Muscle layer of duodenum (tissue), 2 donors: ENCODE data around the gene ACTN3.
"Not testable (repeated sequence)": the region's sequence is repeated elsewhere in the genome, so short reads cannot be mapped to it uniquely, and the experiment has no call there.

ENCODE experiments used
- H3K27ac ChIP-seq: one replicate; pipeline ENCODE4 v1.7.0; 2013; ENCODE audit warnings: mild to moderate bottlenecking, low read length
- H3K27me3 ChIP-seq: one replicate; pipeline ENCODE4 v1.7.0; 2013; ENCODE audit warnings: low read depth, mild to moderate bottlenecking, control low read depth, low read length
- H3K36me3 ChIP-seq, 2 donors: one replicate each; pipeline ENCODE4 v1.7.0; 2013; ENCODE audit warnings: low read length in 2 of 2, control low read depth in 1 of 2, mild to moderate bottlenecking in 1 of 2; ENCODE audit not compliant: insufficient read depth in 2 of 2, control insufficient read depth in 1 of 2
- H3K4me1 ChIP-seq, 2 donors: one replicate each; pipeline ENCODE4 v1.7.0; 2013; ENCODE audit warnings: low read length in 2 of 2, mild to moderate bottlenecking in 2 of 2, control low read depth in 1 of 2, moderate library complexity in 1 of 2; ENCODE audit not compliant: insufficient read depth in 2 of 2, control insufficient read depth in 1 of 2
- H3K4me3 ChIP-seq, 2 donors: one replicate each; pipeline ENCODE4 v1.7.0; 2013; ENCODE audit warnings: low read length in 2 of 2, low read depth in 1 of 2, mild to moderate bottlenecking in 1 of 2
- H3K9me3 ChIP-seq, 2 donors: one replicate each; pipeline ENCODE4 v1.7.0; 2013; ENCODE audit warnings: low read length in 2 of 2, control low read depth in 1 of 2, mild to moderate bottlenecking in 1 of 2; ENCODE audit not compliant: control insufficient read depth in 1 of 2
- donor health status: healthy.

The ACTN3 gene

GRCh38 chr11:66568124-66568916, 21.6 kb downstream of the ACTN3 start, which contains the start of gene CTSF:
CTSF (minus strand) TSS chr11:66568606; CDS start chr11:66568486, 120 bp downstream.
- H3K27me3 ChIP-seq = no peaks in the 10 kb centered on the region
- peaks cover 0 to 26% of the 10 kb centered on the region in 2 donors for H3K36me3 ChIP-seq
- peaks cover 0 to 6% of the 10 kb centered on the region in 2 donors for H3K4me1 ChIP-seq
- peak within 1 kb of the TSS; percentile 46 to 75 for H3K4me3 ChIP-seq
- no peak within 1 kb of the TSS for H3K27ac ChIP-seq
- no peaks in the 10 kb centered on the region for H3K9me3 ChIP-seq

- Histone ChIP-seq H3K27ac (no peak overlapping the region), H3K9me3 (no peaks in the 10 kb centered on the region), H3K4me3 (no peak overlapping the region), H3K36me3 (peaks cover 0 to 20% of the 10 kb centered on the region in 2 donors), H3K4me1 (peaks cover 0 to 6% of the 10 kb centered on the region in 2 donors), H3K27me3 (no peaks in the 10 kb centered on the region)
Observed at GRCh38 chr11:66569076-66569475, 22.4 kb downstream of the ACTN3 start.

DNA sequence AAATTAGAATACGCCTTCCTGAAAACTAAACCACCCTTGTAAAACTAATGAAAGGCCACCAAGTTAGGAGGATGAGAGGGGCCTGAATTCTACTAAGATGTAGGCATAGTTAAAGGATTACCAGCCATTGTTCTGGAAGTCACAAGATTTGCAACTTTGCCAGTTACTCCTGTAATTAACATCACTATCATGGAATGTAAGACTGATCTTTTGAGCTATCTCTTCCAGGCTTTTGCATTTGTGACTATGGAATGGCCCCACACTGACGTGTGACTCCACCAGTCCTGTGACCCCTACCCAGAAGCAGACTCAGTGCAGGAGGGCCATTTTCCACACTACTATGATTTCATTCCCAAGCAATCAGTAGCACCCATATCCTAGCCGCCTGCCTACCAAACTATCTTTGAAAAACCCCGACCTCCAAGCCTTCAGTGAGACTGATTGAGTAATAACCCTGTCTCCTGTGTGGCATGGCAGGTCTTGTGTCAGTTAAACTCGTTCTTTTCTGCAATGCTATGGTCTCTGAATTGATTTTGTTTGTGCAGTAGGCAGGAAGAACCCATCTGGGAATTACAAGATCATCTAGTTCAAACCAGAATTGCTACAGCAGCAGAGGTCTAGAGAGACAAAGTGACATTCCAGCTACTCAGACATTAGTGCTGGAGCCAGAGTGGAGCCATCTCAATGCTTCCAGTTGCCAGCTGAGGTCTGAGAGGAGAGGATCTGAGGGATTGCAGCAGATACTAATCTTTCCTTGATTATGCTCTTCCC, 23.6 kb downstream of the ACTN3 start:
- peaks cover 0 to 9% of the 10 kb centered on the region in 2 donors for H3K36me3 ChIP-seq
- H3K27me3 ChIP-seq = no peaks in the 10 kb centered on the region

GRCh38 chr11:66570850-66571180, 24.1 kb downstream of the ACTN3 start:
- Histone ChIP-seq H3K4me3 (no peak overlapping the region), H3K27ac (no peak overlapping the region), H3K9me3 (no peaks in the 10 kb centered on the region)

More for the DNA sequence above, 23.6 kb downstream of the ACTN3 start:
- Histone ChIP-seq H3K9me3 (no peaks in the 10 kb centered on the region), H3K4me3 (no peak overlapping the region), H3K4me1 (peaks cover 0 to 6% of the 10 kb centered on the region in 2 donors), H3K27ac (no peak overlapping the region)

DNA sequence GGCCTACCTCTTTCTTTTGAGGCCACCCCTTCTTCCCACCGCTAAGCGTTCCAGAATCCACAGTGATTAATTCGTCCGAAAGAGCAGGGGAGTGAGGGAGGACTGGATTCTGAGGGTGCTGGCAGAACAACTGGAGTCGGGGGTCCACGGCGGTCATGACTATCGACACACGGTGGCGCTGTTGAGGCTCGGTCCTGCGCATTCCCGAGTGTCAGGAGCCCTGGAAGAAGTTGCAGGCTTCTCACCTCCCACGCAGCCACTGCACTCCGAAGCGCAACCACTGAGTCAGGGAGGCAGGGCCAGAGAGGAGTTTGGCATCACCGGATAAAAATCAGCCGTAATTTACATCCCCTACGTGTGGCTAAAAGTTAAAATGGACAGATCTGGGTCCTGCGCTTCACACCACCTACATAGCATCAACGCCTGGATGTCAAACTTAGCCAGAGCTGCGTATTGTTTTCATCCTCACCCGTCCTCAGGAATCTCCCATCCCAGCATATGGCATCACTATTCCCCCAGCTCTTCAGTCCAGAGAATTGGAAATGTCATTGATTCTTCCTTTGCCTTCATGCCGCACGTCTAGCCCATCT, 32.4 kb downstream of the ACTN3 start:
- H3K27ac ChIP-seq = no peak overlapping the region
- no peaks in the 10 kb centered on the region for H3K36me3 ChIP-seq
- peaks cover 0 to 8% of the 10 kb centered on the region in 2 donors for H3K4me1 ChIP-seq
- no peaks in the 10 kb centered on the region for H3K9me3 ChIP-seq
- H3K4me3 ChIP-seq = no peak overlapping the region
- H3K27me3 ChIP-seq = no peaks in the 10 kb centered on the region

More at GRCh38 chr11:66570850-66571180, 24.1 kb downstream of the ACTN3 start:
- no peaks in the 10 kb centered on the region for H3K27me3 ChIP-seq
- peaks cover 0 to 6% of the 10 kb centered on the region in 2 donors for H3K4me1 ChIP-seq
- peaks cover 0 to 4% of the 10 kb centered on the region in 2 donors for H3K36me3 ChIP-seq

- Histone ChIP-seq H3K27me3 (no peaks in the 10 kb centered on the region), H3K27ac (no peak overlapping the region), H3K4me3 (no peak overlapping the region), H3K9me3 (no peaks in the 10 kb centered on the region), H3K4me1 (peaks cover 0 to 8% of the 10 kb centered on the region in 2 donors), H3K36me3 (no peaks in the 10 kb centered on the region)
Observed at GRCh38 chr11:66580803-66581202, 34.1 kb downstream of the ACTN3 start.

DNA sequence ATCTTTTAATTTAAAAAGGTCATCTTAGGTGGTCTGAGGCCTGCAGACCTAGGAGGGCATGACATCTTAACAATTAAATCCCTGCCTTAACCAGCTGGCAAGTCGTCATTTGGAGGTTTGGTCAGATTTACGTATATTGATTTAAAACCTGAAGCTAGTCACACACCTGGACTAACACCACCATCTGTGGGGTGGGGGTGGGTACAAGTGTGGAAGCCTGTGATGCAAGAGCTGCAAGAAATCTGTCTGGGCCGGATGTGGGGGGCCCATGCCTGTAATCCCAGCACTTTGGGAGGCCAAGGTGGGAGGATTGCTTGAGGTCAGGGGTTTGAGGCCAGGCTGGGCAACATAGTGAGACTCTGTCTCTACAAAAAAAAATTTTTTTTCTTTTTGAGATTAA, 34.6 kb downstream of the ACTN3 start:
- no peak overlapping the region for H3K4me3 ChIP-seq
- H3K4me1 ChIP-seq = peaks cover 0 to 8% of the 10 kb centered on the region in 2 donors
- H3K9me3 ChIP-seq = no peaks in the 10 kb centered on the region
- no peaks in the 10 kb centered on the region for H3K27me3 ChIP-seq
- H3K36me3 ChIP-seq = no peaks in the 10 kb centered on the region
- no peak overlapping the region for H3K27ac ChIP-seq

GRCh38 chr11:66582565-66583147, 36.0 kb downstream of the ACTN3 start:
- not testable (repeated sequence) for H3K4me1 ChIP-seq, H3K27me3 ChIP-seq, H3K9me3 ChIP-seq, H3K4me3 ChIP-seq, H3K36me3 ChIP-seq, H3K27ac ChIP-seq

- H3K9me3 ChIP-seq, H3K36me3 ChIP-seq, H3K27ac ChIP-seq, H3K4me1 ChIP-seq, H3K4me3 ChIP-seq, H3K27me3 ChIP-seq: not testable (repeated sequence)
Observed at GRCh38 chr11:66585447-66585846, 38.7 kb downstream of the ACTN3 start.

DNA sequence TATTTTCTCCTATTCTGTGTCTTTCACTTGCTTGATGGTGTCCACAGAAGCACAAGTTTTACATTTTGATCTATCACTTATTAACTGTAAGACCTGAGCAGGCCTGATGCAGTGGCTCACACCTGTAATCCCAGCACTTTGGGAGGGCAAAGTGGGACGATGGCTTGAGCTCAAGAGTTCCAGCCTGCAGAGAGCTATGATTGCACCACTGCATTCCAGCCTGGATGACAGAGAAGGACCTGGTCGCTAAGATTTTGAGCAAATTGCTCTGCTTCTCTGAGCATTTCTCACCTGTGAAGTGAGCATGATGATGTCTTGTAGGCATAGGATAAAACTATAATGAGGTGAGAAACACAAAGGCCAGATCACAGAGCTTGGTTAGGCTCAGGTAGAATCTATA, 39.4 kb downstream of the ACTN3 start:
- Histone ChIP-seq H3K27me3 (no peaks in the 10 kb centered on the region), H3K4me1 (no peaks in the 10 kb centered on the region), H3K4me3 (no peak overlapping the region), H3K9me3 (no peaks in the 10 kb centered on the region), H3K36me3 (no peaks in the 10 kb centered on the region), H3K27ac (no peak overlapping the region)

- peaks cover 5 to 14% of the 10 kb centered on the region in 2 donors for H3K4me1 ChIP-seq
Observed at GRCh38 chr11:66589315-66589714, 42.6 kb downstream of the ACTN3 start.

More at GRCh38 chr11:66589315-66589714, 42.6 kb downstream of the ACTN3 start:
- not testable (repeated sequence) for H3K9me3 ChIP-seq, H3K4me3 ChIP-seq, H3K36me3 ChIP-seq, H3K27ac ChIP-seq, H3K27me3 ChIP-seq
